Thoracic aorta (tissue), 2 donors: ENCODE data around the gene NDUFAF3. TPM values are rescaled to one million over a fixed set of nuclear protein-coding genes. Genes with fewer than 3 reads are reported as not detected.

Experiments used
- ATAC-seq: fragments of 150-250 bp; one replicate; pipeline ENCODE4 v1.8.0; 2017; ENCODE audit warnings: low read depth; ENCODE audit not compliant: insufficient number of reproducible peaks, low FRiP score
- DNase-seq: peaks from one replicate; pipeline ENCODE4 v3.0.0-alpha.2; 2020; ENCODE audit warnings: low spot score
- H3K27ac ChIP-seq, 2 donors: fragments of 200-600 bp; sonication (generic); 1 replicate in 1 of 2; 2 replicates in 1 of 2; pipeline ENCODE4 v1.5.1; 2016; ENCODE audit warnings: mild to moderate bottlenecking in 2 of 2, moderate library complexity in 2 of 2
- H3K27me3 ChIP-seq: fragments of 200-600 bp; sonication (generic); replicated peaks from 2 replicates; pipeline ENCODE4 v1.6.0; 2016; ENCODE audit warnings: mild to moderate bottlenecking; ENCODE audit not compliant: insufficient read depth
- H3K36me3 ChIP-seq: fragments of 200-600 bp; sonication (generic); one replicate; pipeline ENCODE4 v1.5.1; 2016
- H3K4me1 ChIP-seq, 2 donors: fragments of 200-600 bp; sonication (generic); 1 replicate in 1 of 2; 2 replicates in 1 of 2; pipeline versions ENCODE4 v1.5.1 to v1.6.0; 2016; ENCODE audit warnings: low read depth in 2 of 2, mild to moderate bottlenecking in 1 of 2; ENCODE audit not compliant: control insufficient read depth in 1 of 2
- H3K4me3 ChIP-seq: fragments of 200-600 bp; sonication (generic); 2 replicates; pipeline ENCODE4 v1.5.1; 2016; ENCODE audit warnings: mild to moderate bottlenecking
- H3K9me3 ChIP-seq: fragments of 200-600 bp; sonication (generic); 2 replicates; pipeline ENCODE4 v1.5.1; 2016
- total RNA-seq, 2 donors: library from RNA; depleted of rRNA; stranded (reverse); fragments of >200 nt; gene quantifications; one replicate each; pipeline versions ENCODE4 v1.1.0 to v1.2.3, GENCODE V29; 2016
- TF ChIP-seq, protein P1 (sequence below): fragments of 200-600 bp; sonication (generic); IDR thresholded peaks from one replicate; pipeline ENCODE4 v1.5.1; 2019; ENCODE audit warnings: antibody characterized with exemption

Gene NDUFAF3
- total RNA-seq, 2 donors from 2014 or later: 65.7 to 164 TPM

DNA sequence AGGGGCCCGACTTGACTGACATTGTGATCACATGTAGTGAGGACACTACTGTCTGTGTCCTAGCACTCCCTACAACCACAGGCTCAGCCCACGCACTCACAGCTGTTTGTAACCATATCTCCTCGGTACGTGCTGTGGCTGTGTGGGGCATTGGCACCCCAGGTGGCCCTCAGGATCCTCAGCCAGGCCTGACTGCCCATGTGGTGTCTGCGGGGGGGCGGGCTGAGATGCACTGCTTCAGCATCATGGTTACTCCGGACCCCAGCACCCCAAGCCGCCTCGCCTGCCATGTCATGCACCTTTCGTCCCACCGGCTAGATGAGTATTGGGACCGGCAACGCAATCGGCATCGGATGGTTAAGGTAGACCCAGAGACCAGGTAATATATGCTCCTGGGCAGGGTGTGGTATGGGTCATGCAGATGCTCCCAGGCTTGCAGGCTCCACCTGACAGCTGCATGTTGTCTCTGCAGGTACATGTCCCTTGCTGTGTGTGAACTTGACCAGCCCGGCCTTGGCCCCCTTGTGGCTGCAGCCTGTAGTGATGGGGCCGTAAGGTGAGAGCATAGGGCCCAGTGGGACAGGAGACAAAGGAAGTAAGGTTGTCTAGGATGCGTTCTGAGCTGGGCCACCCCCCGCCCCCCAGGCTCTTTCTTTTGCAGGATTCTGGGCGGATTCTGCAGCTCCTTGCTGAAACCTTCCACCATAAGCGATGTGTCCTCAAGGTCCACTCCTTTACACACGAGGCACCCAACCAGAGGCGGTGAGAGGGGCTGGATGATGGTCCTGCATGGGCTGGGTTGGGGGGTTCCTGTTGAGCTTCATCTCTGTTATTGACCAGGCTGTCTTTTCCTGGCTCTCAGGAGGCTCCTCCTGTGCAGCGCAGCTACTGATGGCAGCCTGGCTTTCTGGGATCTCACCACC lies 7.9 kb upstream of the NDUFAF3 start:
- ATAC-seq (no peak), DNase-seq (no peak)
- TF ChIP-seq, protein P1, sequence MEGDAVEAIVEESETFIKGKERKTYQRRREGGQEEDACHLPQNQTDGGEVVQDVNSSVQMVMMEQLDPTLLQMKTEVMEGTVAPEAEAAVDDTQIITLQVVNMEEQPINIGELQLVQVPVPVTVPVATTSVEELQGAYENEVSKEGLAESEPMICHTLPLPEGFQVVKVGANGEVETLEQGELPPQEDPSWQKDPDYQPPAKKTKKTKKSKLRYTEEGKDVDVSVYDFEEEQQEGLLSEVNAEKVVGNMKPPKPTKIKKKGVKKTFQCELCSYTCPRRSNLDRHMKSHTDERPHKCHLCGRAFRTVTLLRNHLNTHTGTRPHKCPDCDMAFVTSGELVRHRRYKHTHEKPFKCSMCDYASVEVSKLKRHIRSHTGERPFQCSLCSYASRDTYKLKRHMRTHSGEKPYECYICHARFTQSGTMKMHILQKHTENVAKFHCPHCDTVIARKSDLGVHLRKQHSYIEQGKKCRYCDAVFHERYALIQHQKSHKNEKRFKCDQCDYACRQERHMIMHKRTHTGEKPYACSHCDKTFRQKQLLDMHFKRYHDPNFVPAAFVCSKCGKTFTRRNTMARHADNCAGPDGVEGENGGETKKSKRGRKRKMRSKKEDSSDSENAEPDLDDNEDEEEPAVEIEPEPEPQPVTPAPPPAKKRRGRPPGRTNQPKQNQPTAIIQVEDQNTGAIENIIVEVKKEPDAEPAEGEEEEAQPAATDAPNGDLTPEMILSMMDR: peak; percentile 42
- Histone ChIP-seq H3K36me3 (peaks cover 29% of the 10 kb centered on the region), H3K27me3 (no peaks in the 10 kb centered on the region), H3K9me3 (no peaks in the 10 kb centered on the region), H3K4me1 (peaks cover 8 to 13% of the 10 kb centered on the region in 2 donors), H3K27ac (no peak overlapping the region), H3K4me3 (no peak overlapping the region)

DNA sequence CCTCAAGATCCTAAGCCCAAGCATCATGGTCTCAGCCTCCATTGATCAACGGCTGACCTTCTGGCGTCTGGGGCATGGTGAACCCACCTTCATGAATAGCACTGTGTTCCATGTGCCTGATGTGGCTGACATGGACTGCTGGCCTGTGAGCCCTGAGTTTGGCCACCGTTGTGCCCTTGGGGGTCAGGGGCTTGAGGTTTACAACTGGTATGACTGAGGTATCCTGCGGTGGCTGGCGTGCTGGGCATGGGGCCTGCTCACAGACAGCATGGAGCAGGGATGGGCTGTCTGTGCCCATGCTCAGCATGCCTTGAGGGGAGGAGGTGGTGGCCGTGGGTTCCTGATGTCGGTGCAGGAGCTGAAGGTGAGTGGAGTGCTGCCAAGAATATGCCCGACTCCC lies 6.8 kb upstream of the NDUFAF3 start:
- ATAC-seq (no peak), DNase-seq (no peak)
- Histone ChIP-seq H3K27ac (no peak overlapping the region), H3K36me3 (peaks cover 29% of the 10 kb centered on the region), H3K9me3 (no peaks in the 10 kb centered on the region), H3K4me1 (peaks cover 19 to 23% of the 10 kb centered on the region in 2 donors), H3K27me3 (no peaks in the 10 kb centered on the region), H3K4me3 (no peak overlapping the region)
- TF ChIP-seq, protein P1: no peak

DNA sequence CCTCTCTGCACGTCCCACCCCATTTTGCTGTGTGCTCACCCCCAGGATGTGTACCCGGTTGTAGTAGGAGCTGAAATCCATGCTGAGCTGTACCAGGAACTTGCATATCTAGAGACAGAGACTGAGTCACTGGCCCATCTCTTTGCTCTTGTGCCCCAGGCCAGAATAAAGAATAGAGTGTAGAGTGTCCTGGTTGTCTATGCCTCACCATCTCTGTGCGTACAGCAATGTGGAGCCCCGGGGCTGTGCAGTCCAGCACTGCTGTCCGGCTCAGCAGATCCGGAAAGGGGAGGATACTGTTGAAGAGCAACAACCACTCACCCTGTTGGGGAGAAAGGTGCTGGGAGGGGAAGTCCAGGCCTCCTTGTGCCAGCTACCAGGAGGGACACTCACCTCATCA lies 6.2 kb upstream of the NDUFAF3 start:
- ATAC-seq (no peak), DNase-seq (no peak)
- no peaks in the 10 kb centered on the region for H3K9me3 ChIP-seq
- no peak overlapping the region for H3K27ac ChIP-seq
- no peaks in the 10 kb centered on the region for H3K27me3 ChIP-seq
- TF ChIP-seq, protein P1: no peak
- no peak overlapping the region for H3K4me3 ChIP-seq
- H3K36me3 ChIP-seq: peaks cover 29% of the 10 kb centered on the region
- peaks cover 25 to 30% of the 10 kb centered on the region in 2 donors for H3K4me1 ChIP-seq

DNA sequence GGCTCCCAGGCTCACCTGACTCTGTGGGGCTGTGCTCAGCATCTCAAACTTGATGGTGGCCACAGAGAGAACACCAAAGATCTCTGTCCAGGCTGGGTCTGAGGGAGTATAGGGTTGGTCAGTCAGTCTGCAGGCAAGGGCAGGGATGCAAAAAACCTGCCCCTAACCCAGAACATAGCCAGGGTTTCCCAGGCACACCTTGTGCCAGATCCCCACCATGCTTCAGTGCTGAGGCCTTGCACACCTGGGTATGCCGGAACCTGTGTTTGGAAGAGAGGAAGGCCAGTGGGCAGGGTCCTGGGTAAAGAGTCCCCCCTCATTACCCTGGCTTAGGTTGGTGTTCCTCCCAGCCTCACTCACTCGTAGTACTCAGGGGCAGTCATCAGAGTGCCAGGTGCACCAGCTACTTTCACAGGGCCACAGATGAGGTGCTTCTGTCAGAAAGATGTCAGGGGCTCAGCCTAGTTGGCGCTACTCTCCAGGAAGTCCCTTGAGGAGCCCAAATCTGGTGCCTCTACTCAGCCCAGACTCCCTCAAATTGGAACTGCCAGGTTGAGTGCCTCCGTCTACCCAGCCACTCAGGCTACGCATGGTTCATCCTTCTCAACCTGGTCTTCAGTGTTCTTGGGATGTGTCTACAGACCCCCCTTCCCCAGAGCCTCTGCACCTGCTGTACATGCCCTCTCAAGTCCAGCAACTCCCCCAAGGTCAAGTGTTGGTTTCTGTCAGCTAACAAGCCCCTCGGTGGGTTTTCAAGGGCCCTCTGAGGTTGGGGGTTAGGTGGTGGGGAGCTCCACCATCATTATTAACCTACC lies 5.3 kb upstream of the NDUFAF3 start:
- no peaks in the 10 kb centered on the region for H3K9me3 ChIP-seq
- H3K27me3 ChIP-seq: no peaks in the 10 kb centered on the region
- H3K4me3 ChIP-seq: no peak overlapping the region
- TF ChIP-seq, protein P1: no peak
- H3K36me3 ChIP-seq: peaks cover 29% of the 10 kb centered on the region
- no peak overlapping the region for H3K27ac ChIP-seq
- peaks cover 25 to 31% of the 10 kb centered on the region in 2 donors for H3K4me1 ChIP-seq
- DNase-seq (no peak), ATAC-seq (no peak)
